ENCODE results near the gene NRIP3.

DNA sequence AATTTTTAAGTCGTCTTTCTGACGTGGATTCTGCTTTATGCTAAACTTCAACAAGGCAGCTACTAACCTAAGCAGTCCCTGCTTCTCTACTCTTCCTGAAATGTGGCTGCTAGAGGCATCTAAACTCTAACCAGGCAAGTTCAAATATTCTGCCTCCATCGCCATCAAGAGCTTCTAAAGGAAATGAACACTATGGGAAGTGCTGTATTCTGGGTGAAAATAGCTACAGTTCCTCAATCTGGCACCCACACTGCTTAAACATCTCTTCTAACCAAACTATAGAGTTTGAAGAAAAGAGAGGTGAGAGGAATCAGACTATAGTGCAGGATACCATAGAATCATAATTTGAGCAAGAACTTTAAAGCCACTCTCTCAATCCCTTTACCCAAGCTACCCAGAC is 6.3 kb downstream of the NRIP3 start:
- TF ChIP-seq, protein P1, sequence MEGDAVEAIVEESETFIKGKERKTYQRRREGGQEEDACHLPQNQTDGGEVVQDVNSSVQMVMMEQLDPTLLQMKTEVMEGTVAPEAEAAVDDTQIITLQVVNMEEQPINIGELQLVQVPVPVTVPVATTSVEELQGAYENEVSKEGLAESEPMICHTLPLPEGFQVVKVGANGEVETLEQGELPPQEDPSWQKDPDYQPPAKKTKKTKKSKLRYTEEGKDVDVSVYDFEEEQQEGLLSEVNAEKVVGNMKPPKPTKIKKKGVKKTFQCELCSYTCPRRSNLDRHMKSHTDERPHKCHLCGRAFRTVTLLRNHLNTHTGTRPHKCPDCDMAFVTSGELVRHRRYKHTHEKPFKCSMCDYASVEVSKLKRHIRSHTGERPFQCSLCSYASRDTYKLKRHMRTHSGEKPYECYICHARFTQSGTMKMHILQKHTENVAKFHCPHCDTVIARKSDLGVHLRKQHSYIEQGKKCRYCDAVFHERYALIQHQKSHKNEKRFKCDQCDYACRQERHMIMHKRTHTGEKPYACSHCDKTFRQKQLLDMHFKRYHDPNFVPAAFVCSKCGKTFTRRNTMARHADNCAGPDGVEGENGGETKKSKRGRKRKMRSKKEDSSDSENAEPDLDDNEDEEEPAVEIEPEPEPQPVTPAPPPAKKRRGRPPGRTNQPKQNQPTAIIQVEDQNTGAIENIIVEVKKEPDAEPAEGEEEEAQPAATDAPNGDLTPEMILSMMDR (optimal IDR thresholded peaks at IDR 0.05 in 1 of 3, IDR thresholded peaks at IDR 0.05 in 1 of 3, conservative IDR thresholded peaks at IDR 0.05 in 1 of 3; ENCODE audit: extremely low read depth in 1 of 3, insufficient read depth in 2 of 3, low read length in 3 of 3) = no peak
- TF ChIP-seq EZH2 (IDR thresholded peaks at IDR 0.05; ENCODE audit: low read length) = no peak
